GM06990 (cell line): Measurements from ENCODE around the gene RNLS.

Experiments used
- DNase-seq: peaks from one replicate; pipeline ENCODE4 v3.0.0-alpha.2; 2011; ENCODE audit not compliant: insufficient read length; ENCODE audit errors: extremely low read depth
- H3K27me3 ChIP-seq: replicated peaks from 2 replicates; pipeline ENCODE4 v1.6.0; 2011; ENCODE audit warnings: low read length; ENCODE audit not compliant: control insufficient read depth, insufficient read depth
- H3K36me3 ChIP-seq: 2 replicates; pipeline ENCODE4 v1.5.1; 2011; ENCODE audit warnings: low read length; ENCODE audit not compliant: control insufficient read depth, insufficient read depth
- H3K4me3 ChIP-seq: replicated peaks from 2 replicates; pipeline ENCODE4 v1.5.1; 2011; ENCODE audit warnings: low read depth, mild to moderate bottlenecking, control low read depth, low read length
- CTCF ChIP-seq: IDR thresholded peaks from 2 replicates; pipeline ENCODE4 v1.5.1; 2011; ENCODE audit warnings: low read length, control low read depth, mild to moderate bottlenecking, inconsistent platforms; ENCODE audit not compliant: insufficient read depth, poor library complexity, severe bottlenecking

The RNLS gene

GRCh38 chr10:88594482-88594881 is 11.4 kb upstream of the RNLS start:
- no peak for DNase-seq
- Histone ChIP-seq H3K4me3 (no peak overlapping the region), H3K36me3 (no peaks in the 10 kb centered on the region), H3K27me3 (no peaks in the 10 kb centered on the region)
- TF ChIP-seq CTCF, result no peak

GRCh38 chr10:88592906-88593305 is 9.8 kb upstream of the RNLS start:
- DNase-seq, result no peak
- no peak for TF ChIP-seq CTCF
- no peak overlapping the region for H3K4me3 ChIP-seq
- no peaks in the 10 kb centered on the region for H3K27me3 ChIP-seq
- H3K36me3 ChIP-seq, result no peaks in the 10 kb centered on the region

- Histone ChIP-seq H3K36me3 (no peaks in the 10 kb centered on the region), H3K4me3 (no peak overlapping the region), H3K27me3 (no peaks in the 10 kb centered on the region)
- no peak for TF ChIP-seq CTCF
- no peak for DNase-seq
These were observed 9.3 kb upstream of the RNLS start for GRCh38 chr10:88592381-88592780.

GRCh38 chr10:88586462-88586861 is 3.3 kb upstream of the RNLS start, which contains the start of gene LIPJ:
Gene LIPJ (plus strand): TSS chr10:88586762. CDS start chr10:88590688, 3,926 bp downstream.
- Histone ChIP-seq H3K4me3 (no peak within 1 kb of the TSS), H3K27me3 (no peaks in the 10 kb centered on the region), H3K36me3 (no peaks in the 10 kb centered on the region)
- DNase-seq, result no peak
- no peak for TF ChIP-seq CTCF

GRCh38 chr10:88583584-88583957 is 453 bp upstream of the RNLS start:
- TF ChIP-seq CTCF, result no peak
- no peaks in the 10 kb centered on the region for H3K27me3 ChIP-seq
- H3K36me3 ChIP-seq, result no peaks in the 10 kb centered on the region
- no peak for DNase-seq
- peak overlapping the region; percentile 72 for H3K4me3 ChIP-seq

GRCh38 chr10:88582411-88582805 is 710 bp downstream of the RNLS start:
- Histone ChIP-seq H3K36me3 (no peaks in the 10 kb centered on the region), H3K27me3 (no peaks in the 10 kb centered on the region), H3K4me3 (peak overlapping the region; percentile 72)
- DNase-seq, result no peak
- no peak for TF ChIP-seq CTCF
